Stimulated activated CD4-positive, alpha-beta T cell treated with anti-CD3 and anti-CD28 coated beads, TNF-alpha, amount 100 ng/mL, for 24 hours (primary cell): ENCODE results near the gene CNTNAP2.

ENCODE experiments used
- DNase-seq, 3 experiments: peaks; one replicate each; pipeline ENCODE4 v3.0.0-alpha.2; 2020; ENCODE audit warnings: low read depth in 3 of 3

The CNTNAP2 gene

GRCh38 chr7:146291900-146292299 is 175.3 kb downstream of the CNTNAP2 start:
- no peak for DNase-seq

- no peak for DNase-seq
Measured at GRCh38 chr7:146296028-146296427, 179.4 kb downstream of the CNTNAP2 start.

GRCh38 chr7:146314962-146315361 is 198.4 kb downstream of the CNTNAP2 start:
- no peak for DNase-seq

GRCh38 chr7:146319629-146320028 is 203.0 kb downstream of the CNTNAP2 start:
- DNase-seq, result no peak

- no peak for DNase-seq
Measured at GRCh38 chr7:146321301-146321700, 204.7 kb downstream of the CNTNAP2 start.

- no peak for DNase-seq
Measured at GRCh38 chr7:146331369-146331768, 214.8 kb downstream of the CNTNAP2 start.

- DNase-seq, result no peak
Measured at GRCh38 chr7:146345251-146345650, 228.7 kb downstream of the CNTNAP2 start.

- DNase-seq, result no peak
Measured at GRCh38 chr7:146346096-146346495, 229.5 kb downstream of the CNTNAP2 start.

- no peak for DNase-seq
Measured at GRCh38 chr7:146355216-146355615, 238.6 kb downstream of the CNTNAP2 start.

- no peak for DNase-seq
Measured at GRCh38 chr7:146359176-146359575, 242.6 kb downstream of the CNTNAP2 start.

GRCh38 chr7:146366938-146367337 is 250.3 kb downstream of the CNTNAP2 start:
- DNase-seq, result no peak

GRCh38 chr7:146370171-146370570 is 253.6 kb downstream of the CNTNAP2 start:
- no peak for DNase-seq

GRCh38 chr7:146375170-146375569 is 258.6 kb downstream of the CNTNAP2 start:
- no peak for DNase-seq

- no peak for DNase-seq
Measured at GRCh38 chr7:146378196-146378595, 261.6 kb downstream of the CNTNAP2 start.

GRCh38 chr7:146387140-146387539 is 270.5 kb downstream of the CNTNAP2 start:
- no peak for DNase-seq

- no peak for DNase-seq
Measured at GRCh38 chr7:146388928-146389327, 272.3 kb downstream of the CNTNAP2 start.

- DNase-seq, result no peak
Measured at GRCh38 chr7:146393346-146393745, 276.7 kb downstream of the CNTNAP2 start.

- DNase-seq, result no peak
Measured at GRCh38 chr7:146397141-146397540, 280.5 kb downstream of the CNTNAP2 start.

GRCh38 chr7:146401939-146402338 is 285.3 kb downstream of the CNTNAP2 start:
- no peak for DNase-seq

GRCh38 chr7:146405737-146406136 is 289.1 kb downstream of the CNTNAP2 start:
- DNase-seq, result no peak

GRCh38 chr7:146411975-146412374 is 295.4 kb downstream of the CNTNAP2 start:
- no peak for DNase-seq

- DNase-seq, result no peak
Measured at GRCh38 chr7:146412781-146413180, 296.2 kb downstream of the CNTNAP2 start.

- DNase-seq, result no peak
Measured at GRCh38 chr7:146414373-146414772, 297.8 kb downstream of the CNTNAP2 start.

GRCh38 chr7:146414937-146415336 is 298.3 kb downstream of the CNTNAP2 start:
- DNase-seq, result no peak

- DNase-seq, result no peak
Measured at GRCh38 chr7:146417176-146417575, 300.6 kb downstream of the CNTNAP2 start.
